Smooth muscle cell (in vitro differentiated cells): ENCODE measurements around the gene BRMS1. TPM values are rescaled to one million over a fixed set of nuclear protein-coding genes. Genes with fewer than 3 reads are reported as not detected.

ENCODE experiments used
- DNase-seq: peaks from one replicate; lab custom pipeline; 2025; ENCODE audit not compliant: unreplicated experiment; lab: John Stamatoyannopoulos, UW
- H2AFZ ChIP-seq: fragments of 200-600 bp; sonication (generic); 2 replicates; pipeline ENCODE4 v1.6.0; 2016; ENCODE audit warnings: antibody characterized with exemption, low read depth, mild to moderate bottlenecking
- H3F3A ChIP-seq: fragments of 200-600 bp; sonication (generic); 2 replicates; pipeline ENCODE4 v1.6.0; 2017; ENCODE audit warnings: antibody characterized with exemption, low read depth
- H3K27ac ChIP-seq: fragments of 200-600 bp; sonication (generic); 2 replicates; pipeline ENCODE4 v1.5.1; 2016; ENCODE audit warnings: low read depth, mild to moderate bottlenecking
- H3K27me3 ChIP-seq: fragments of 200-600 bp; sonication (generic); 2 replicates; pipeline ENCODE4 v1.6.1; 2016; ENCODE audit warnings: low read depth, mild to moderate bottlenecking
- H3K36me3 ChIP-seq: fragments of 200-600 bp; sonication (generic); 2 replicates; pipeline ENCODE4 v1.5.1; 2016; ENCODE audit warnings: low read depth
- H3K4me1 ChIP-seq: fragments of 200-600 bp; sonication (generic); 2 replicates; pipeline ENCODE4 v1.5.1; 2016; ENCODE audit warnings: low read depth
- H3K4me2 ChIP-seq: fragments of 200-600 bp; sonication (generic); 2 replicates; pipeline ENCODE4 v1.6.0; 2016; ENCODE audit warnings: mild to moderate bottlenecking
- H3K4me3 ChIP-seq: fragments of 200-600 bp; sonication (generic); 2 replicates; pipeline ENCODE4 v1.5.1; 2016; ENCODE audit warnings: mild to moderate bottlenecking
- H3K79me2 ChIP-seq: fragments of 200-600 bp; sonication (generic); 2 replicates; pipeline ENCODE4 v1.6.0; 2016; ENCODE audit warnings: low read depth, mild to moderate bottlenecking
- H3K9ac ChIP-seq: fragments of 200-600 bp; sonication (generic); 2 replicates; pipeline ENCODE4 v1.6.0; 2016; ENCODE audit warnings: low read depth
- H3K9me3 ChIP-seq: fragments of 200-600 bp; sonication (generic); replicated peaks from 2 replicates; pipeline ENCODE4 v1.5.1; 2016; ENCODE audit warnings: low read depth
- H4K20me1 ChIP-seq: fragments of 200-600 bp; sonication (generic); 2 replicates; pipeline ENCODE4 v1.6.0; 2016; ENCODE audit warnings: low read depth
- CTCF ChIP-seq: fragments of 200-600 bp; sonication (generic); IDR thresholded peaks from 2 replicates; pipeline ENCODE4 v1.5.1; 2017; ENCODE audit warnings: borderline replicate concordance, mild to moderate bottlenecking, antibody characterized with exemption; ENCODE audit not compliant: insufficient read depth, poor library complexity, severe bottlenecking
- WGBS: methylation state at CpG from one replicate; pipeline ENCODE4 v1.1.7; 2016; ENCODE audit warnings: low lambda C conversion rate; 5-methylcytosine and 5-hydroxymethylcytosine counted together
- polyA plus RNA-seq: library from polyadenylated mRNA; unstranded; fragments of >200 nt; fragmentation: Nextera tagmentation; extraction: Ambion mirVana; gene quantifications from 2 replicates; pipeline ENCODE4 v1.2.1, GENCODE V29; 2016
- total RNA-seq: library from RNA; depleted of rRNA; stranded (reverse); fragments of >200 nt; gene quantifications from 2 replicates; pipeline ENCODE4 v1.2.3, GENCODE V29; 2014

Gene BRMS1
- total and polyA plus RNA-seq, 2 experiments from 2014 or later, result 23.8 to 44.2 TPM

DNA sequence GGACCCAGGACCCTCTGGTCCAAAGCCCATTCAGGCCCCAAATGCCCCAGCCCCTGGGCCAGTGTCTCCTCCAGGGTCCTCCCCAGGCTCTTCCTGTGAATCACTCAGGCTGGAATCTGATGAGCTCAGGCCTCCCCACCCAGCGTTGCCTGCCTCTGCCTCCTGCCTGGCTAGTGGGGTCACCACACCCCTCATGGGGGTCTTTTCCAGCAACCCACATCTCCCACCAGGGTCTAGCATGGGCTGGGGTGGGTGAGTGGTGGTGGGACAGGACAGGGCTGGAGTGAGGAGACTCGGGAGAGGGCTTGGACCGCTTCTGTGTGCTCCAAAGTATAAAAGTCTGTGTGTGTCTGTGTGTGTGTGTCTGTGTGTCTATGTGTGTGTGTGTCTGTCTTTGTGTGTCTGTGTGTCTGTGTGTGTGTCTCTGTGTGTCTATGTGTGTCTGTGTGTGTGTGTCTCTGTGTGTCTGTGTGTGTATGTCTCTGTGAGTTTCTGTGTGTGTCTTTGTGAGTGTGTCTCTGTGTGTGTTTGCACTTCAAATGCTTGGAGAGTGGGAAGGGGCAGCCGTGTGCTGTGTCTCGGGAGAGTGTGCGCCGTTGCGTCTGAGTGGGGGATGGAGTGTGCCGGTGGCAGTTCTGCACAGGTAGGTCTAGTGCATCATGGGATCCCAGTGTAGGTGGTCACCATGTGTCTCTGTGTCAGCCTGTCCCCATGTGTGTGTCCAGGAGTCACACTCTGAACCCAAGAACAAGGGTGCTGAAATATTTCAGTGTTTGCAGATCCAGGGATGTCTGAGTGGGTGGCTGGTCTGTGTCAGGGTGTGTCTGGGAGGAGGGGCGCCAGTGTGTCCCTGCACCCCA, 17.5 kb downstream of the BRMS1 start:
- no peak for TF ChIP-seq CTCF
- Histone ChIP-seq H3K27ac (peak overlapping the region; percentile 94), H3K4me2 (peak overlapping the region; percentile 70), H3K9ac (peak overlapping the region; percentile 69), H3K27me3 (no peaks in the 10 kb centered on the region), H3K4me1 (peaks cover 28% of the 10 kb centered on the region), H3K4me3 (no peak overlapping the region), H3F3A (peaks cover 3% of the 10 kb centered on the region), H2AFZ (peak overlapping the region; percentile 24), H3K9me3 (no peaks in the 10 kb centered on the region), H3K36me3 (no peaks in the 10 kb centered on the region), H4K20me1 (no peaks in the 10 kb centered on the region), H3K79me2 (no peaks in the 10 kb centered on the region)
- DNase-seq, result no peak
- 65% methylated on average over 10 of the region's 10 CpGs for WGBS

DNA sequence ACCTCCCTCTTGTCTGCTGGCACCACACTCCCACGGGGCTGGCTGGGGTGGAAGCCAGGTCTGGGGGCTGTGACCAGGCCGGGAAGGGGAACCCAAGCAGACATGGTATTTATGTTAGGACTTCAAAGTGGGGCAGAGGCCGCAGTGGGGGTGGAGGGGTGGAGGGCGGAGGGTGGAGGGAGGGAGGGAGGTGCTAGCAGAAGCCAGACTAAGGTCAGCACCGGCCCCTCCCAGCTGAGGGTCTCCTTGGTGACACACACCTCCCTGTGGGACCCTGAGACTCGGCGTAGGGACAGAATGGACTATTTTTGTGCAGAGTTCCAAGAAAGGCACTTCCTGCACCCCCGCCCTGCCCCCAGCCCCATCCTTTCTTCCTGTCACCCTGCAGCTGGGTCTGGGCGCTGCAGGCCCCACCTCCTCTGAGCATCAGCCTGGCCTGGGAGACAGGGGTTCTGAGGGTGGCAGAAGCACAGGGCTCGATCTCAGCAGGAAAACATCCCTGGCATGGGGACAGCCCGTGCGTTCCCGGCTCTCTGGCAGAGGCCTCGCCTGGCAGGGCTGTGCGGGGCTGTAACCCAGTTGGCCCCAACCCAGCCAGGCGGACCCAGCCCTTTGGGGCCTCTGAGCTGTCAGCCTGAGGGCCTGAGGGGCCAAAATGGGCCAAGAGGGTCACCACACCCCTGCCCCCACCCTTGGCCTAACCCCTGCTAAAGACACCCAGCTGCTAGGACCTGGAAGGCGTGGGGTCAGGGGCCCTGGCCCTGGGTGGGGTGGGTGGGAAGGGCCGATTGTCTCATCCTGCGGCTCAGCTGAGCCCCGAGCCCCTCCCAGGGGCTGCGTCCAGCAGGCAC, 18.4 kb downstream of the BRMS1 start:
- no peaks in the 10 kb centered on the region for H4K20me1 ChIP-seq
- peak overlapping the region; percentile 69 for H3K9ac ChIP-seq
- peaks cover 28% of the 10 kb centered on the region for H3K4me1 ChIP-seq
- peak overlapping the region; percentile 94 for H3K27ac ChIP-seq
- H3K36me3 ChIP-seq, result no peaks in the 10 kb centered on the region
- 15% methylated on average over 14 of the region's 21 CpGs for WGBS
- no peaks in the 10 kb centered on the region for H3K79me2 ChIP-seq
- TF ChIP-seq CTCF, result no peak
- no peaks in the 10 kb centered on the region for H3K27me3 ChIP-seq
- no peak overlapping the region for H3K4me3 ChIP-seq
- H2AFZ ChIP-seq, result no peak overlapping the region
- H3F3A ChIP-seq, result peaks cover 3% of the 10 kb centered on the region
- no peaks in the 10 kb centered on the region for H3K9me3 ChIP-seq
- DNase-seq, result no peak
- H3K4me2 ChIP-seq, result peak overlapping the region; percentile 70

DNA sequence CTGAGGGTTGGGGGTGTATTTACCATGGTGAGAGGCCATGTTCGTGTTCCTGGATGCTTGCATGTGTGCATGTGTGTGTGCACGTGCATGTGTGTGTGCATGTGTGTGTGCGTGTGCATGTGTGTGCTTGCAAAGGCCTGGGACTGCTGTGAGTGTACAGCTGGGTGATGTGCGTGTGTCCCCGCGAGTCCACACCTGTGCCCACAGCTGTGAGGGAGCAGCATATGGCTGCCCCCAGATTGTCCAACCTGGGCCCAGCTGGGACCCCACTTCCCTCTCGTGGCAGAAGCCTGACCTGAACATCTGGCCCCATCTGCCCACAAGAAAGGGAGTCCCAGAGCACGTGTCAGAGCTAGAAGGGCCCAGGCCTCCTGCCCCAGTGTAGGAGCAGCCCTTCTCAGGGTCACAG, 19.6 kb downstream of the BRMS1 start:
- peak overlapping the region; percentile 46 for H3K4me2 ChIP-seq
- DNase-seq, result no peak
- WGBS, result 77% methylated on average over 6 of the region's 8 CpGs
- no peak overlapping the region for H3K4me3 ChIP-seq
- no peaks in the 10 kb centered on the region for H3K27me3 ChIP-seq
- H3K27ac ChIP-seq, result peak overlapping the region; percentile 94
- no peaks in the 10 kb centered on the region for H3K36me3 ChIP-seq
- TF ChIP-seq CTCF, result no peak
- no peaks in the 10 kb centered on the region for H4K20me1 ChIP-seq
- H3K79me2 ChIP-seq, result no peaks in the 10 kb centered on the region
- H3K9me3 ChIP-seq, result no peaks in the 10 kb centered on the region
- peaks cover 28% of the 10 kb centered on the region for H3K4me1 ChIP-seq
- no peak overlapping the region for H2AFZ ChIP-seq
- no peak overlapping the region for H3K9ac ChIP-seq
- H3F3A ChIP-seq, result peaks cover 3% of the 10 kb centered on the region
